Activated CD4-positive, alpha-beta T cell treated with anti-CD3 and anti-CD28 coated beads for 36 hours (primary cell): ENCODE measurements around the gene TMEM179. TPM values are rescaled to one million over a fixed set of nuclear protein-coding genes. Genes with fewer than 3 reads are reported as not detected.
"Not testable (repeated sequence)": the region's sequence is repeated elsewhere in the genome, so short reads cannot be mapped to it uniquely, and the experiment has no call there.

Experiments used
- ATAC-seq: fragments of 200-7000 bp; cut with Tn5 transposase; one replicate; pipeline ENCODE4 v1.10.0; 2021; ENCODE audit warnings: mild to moderate bottlenecking, moderate library complexity
- CTCF ChIA-PET: fragments of 350-600 bp; sonication (Branson Sonifier 250); formaldehyde crosslinking; loops from one replicate; lab custom pipeline; 2021; ENCODE audit warnings: antibody characterized with exemption; lab: Charles Lee
- POLR2A ChIA-PET: fragments of 350-600 bp; sonication (Branson Sonifier 250); formaldehyde crosslinking; loops from one replicate; lab custom pipeline; 2021; ENCODE audit warnings: antibody characterized with exemption, inconsistent platforms; lab: Charles Lee
- DNase-seq: peaks from one replicate; pipeline ENCODE4 v3.0.0-alpha.2; 2020
- H3K27ac Mint-ChIP-seq: one replicate; pipeline ENCODE4 v1.8.0; 2021; ENCODE audit warnings: mixed read lengths
- H3K27me3 Mint-ChIP-seq: one replicate; pipeline ENCODE4 v1.8.0; 2021; ENCODE audit warnings: mixed read lengths
- H3K36me3 Mint-ChIP-seq: one replicate; pipeline ENCODE4 v1.8.0; 2021; ENCODE audit warnings: low read depth, mixed read lengths
- H3K4me1 Mint-ChIP-seq: one replicate; pipeline ENCODE4 v1.8.0; 2021; ENCODE audit warnings: mixed read lengths
- H3K4me3 Mint-ChIP-seq: one replicate; pipeline ENCODE4 v1.8.0; 2021; ENCODE audit warnings: mild to moderate bottlenecking, moderate library complexity, mixed read lengths
- H3K9me3 Mint-ChIP-seq: one replicate; pipeline ENCODE4 v1.8.0; 2021; ENCODE audit warnings: low read depth, mixed read lengths
- intact Hi-C, 2 experiments: fragments of 100-400 bp; cut with DNase I in 1 of 2; cut with micrococcal nuclease in 1 of 2; formaldehyde crosslinking; loops; one replicate each; pipeline versions ENCODE4 v1.14.2 to v1.15.1; 2022 to 2024; cut with DNase I, micrococcal nuclease
- total RNA-seq, 2 experiments: library from RNA; stranded (reverse); gene quantifications; one replicate each; pipeline ENCODE4 v1.2.3, GENCODE V29; 2021

The TMEM179 gene
- under 1 TPM in 1 of 2 experiments, not detected in 1; 0.32 TPM for total RNA-seq

DNA sequence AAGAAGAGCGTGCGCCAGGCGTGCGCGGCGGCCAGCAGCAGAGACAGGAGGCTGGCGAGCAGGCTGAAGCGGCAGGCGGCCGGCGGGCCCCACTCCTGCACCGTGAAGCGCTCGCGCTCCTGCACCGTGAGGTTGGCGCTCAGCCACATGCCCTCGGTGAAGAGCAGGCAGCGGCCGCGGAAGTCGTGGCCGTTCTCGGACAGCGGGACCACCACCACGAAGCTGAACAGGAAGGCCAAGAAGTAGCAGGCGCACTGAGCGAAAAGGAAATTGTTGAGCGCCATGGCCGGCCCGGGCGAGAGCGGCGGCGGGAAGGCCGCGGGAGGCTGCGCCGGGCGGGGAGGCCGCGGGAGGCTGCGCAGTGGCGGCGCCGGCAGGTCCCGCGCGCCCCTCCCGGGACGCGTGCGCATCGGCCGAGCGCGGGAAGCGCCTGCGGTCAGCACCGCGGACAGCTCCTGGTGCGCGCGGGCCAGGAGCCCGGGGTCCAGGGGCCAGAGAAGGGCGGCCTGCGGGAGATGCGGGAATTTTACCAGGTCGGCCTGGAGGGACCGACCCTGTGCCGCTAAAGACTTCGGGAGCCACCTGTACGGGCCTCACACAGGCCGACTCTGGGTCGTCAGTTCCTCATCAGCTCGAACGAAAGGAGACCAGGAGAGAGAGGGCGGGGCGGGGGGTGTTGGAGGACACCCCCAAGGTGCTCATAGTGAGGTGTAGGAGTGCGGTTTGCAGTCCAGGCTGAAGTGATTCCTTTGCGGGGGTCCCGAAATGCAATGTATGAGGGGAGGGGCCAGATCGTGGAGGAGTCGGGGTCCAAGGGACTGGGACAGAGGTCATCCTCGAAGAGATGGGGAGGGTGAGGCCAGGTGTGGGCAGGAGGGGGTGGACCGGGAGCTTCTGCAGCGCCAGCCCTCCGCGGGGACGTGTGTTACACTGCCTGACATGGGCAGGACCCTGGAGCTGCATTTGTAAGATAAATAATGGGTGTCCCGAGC lies at the start of gene TMEM179:
TMEM179 (minus strand) TSS at position 315 of the 992 bp plus-strand sequence; CDS start at position 284, 31 bp downstream.
- intact Hi-C loops: no loop called here
- Mint-ChIP-seq H3K9me3 (no peaks in the 10 kb centered on the region), H3K27me3 (peaks cover 31% of the 10 kb centered on the region), H3K36me3 (no peaks in the 10 kb centered on the region), H3K4me3 (peak within 1 kb of the TSS; percentile 39), H3K4me1 (peaks cover 3% of the 10 kb centered on the region), H3K27ac (no peak within 1 kb of the TSS)
- ChIA-PET CTCF (no interaction called here), POLR2A (no interaction called here)
- ATAC-seq: peak; percentile 58
- peak; percentile 52 for DNase-seq

DNA sequence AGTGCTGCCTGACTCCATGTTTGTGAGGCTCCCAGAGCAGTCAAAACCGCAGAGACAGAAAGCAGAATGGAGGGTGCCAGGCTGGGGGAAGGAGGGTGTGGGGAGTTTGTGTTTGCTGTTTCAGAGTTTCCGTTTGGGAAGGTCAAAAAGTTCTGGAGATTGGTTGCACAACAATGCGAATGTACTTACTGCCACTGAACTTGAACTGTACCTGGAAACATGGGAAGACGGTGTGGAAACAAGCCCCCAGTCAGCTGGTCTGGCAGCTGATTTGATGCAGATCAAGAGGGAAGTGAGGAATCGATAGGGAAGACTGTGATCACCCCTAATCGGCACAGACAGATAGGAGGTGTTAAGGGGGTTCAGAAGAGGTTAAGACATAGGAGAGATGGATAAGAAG lies 49.5 kb upstream of the TMEM179 start:
- DNase-seq: no peak
- Mint-ChIP-seq H3K36me3 (no peaks in the 10 kb centered on the region), H3K4me3 (no peak overlapping the region), H3K9me3 (no peaks in the 10 kb centered on the region), H3K27me3 (peaks cover 3% of the 10 kb centered on the region), H3K4me1 (peaks cover 23% of the 10 kb centered on the region), H3K27ac (no peak overlapping the region)
- no peak for ATAC-seq
- intact Hi-C loops: no loop called here
- POLR2A ChIA-PET: no interaction called here
- CTCF ChIA-PET: no interaction called here

GRCh38 chr14:104653130-104653920 lies 48.8 kb upstream of the TMEM179 start:
- H3K9me3 Mint-ChIP-seq, ATAC-seq, intact Hi-C loops, H3K36me3 Mint-ChIP-seq, POLR2A ChIA-PET, H3K27ac Mint-ChIP-seq, H3K27me3 Mint-ChIP-seq, H3K4me3 Mint-ChIP-seq, DNase-seq: not testable (repeated sequence)
- H3K4me1 Mint-ChIP-seq: peaks cover 17% of the 10 kb centered on the region
- CTCF ChIA-PET: interaction anchor here (0.8 kb wide), 1 partner anchor 51 kb away, joined by 4 read pairs; no protein-coding TSS in a partner anchor

- ATAC-seq: no peak
Measured at GRCh38 chr14:104652386-104652785, 47.8 kb upstream of the TMEM179 start.

DNA sequence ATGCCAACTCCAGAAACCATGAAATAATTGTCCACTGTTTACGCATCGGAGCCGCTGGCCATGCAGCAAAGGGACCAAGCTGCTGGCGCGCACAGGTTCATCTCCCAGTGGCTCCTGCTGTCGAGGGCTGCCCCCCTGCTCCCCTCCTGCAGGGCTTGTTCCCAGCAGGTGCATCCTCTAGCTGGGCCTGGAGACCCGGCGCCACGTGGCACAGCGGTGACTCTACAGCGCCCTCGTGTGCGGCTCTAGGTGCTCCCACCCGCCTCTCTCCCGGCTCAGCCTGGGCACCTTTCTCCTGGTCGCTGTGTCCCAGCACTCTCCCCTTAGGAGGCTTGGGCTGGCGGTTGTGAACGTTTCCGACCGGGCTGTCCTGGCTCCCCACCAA lies 47.3 kb upstream of the TMEM179 start:
- no peak for DNase-seq
- Mint-ChIP-seq H3K36me3 (no peaks in the 10 kb centered on the region), H3K27me3 (peaks cover 3% of the 10 kb centered on the region), H3K4me3 (no peak overlapping the region), H3K4me1 (peaks cover 2% of the 10 kb centered on the region), H3K27ac (no peak overlapping the region), H3K9me3 (no peaks in the 10 kb centered on the region)
- intact Hi-C loops: no loop called here
- no peak for ATAC-seq
- POLR2A ChIA-PET: no interaction called here
- CTCF ChIA-PET: interaction anchor here (1.0 to 1.1 kb wide), 2 partner anchors 54 to 162 kb away, joined by 3 read pairs; no protein-coding TSS in a partner anchor

More at GRCh38 chr14:104652386-104652785, 47.8 kb upstream of the TMEM179 start:
- ChIA-PET CTCF (interaction anchor here (0.8 to 1.1 kb wide), 2 partner anchors 52 to 54 kb away, joined by 3 to 4 read pairs; no protein-coding TSS in a partner anchor), POLR2A (no interaction called here)
- no peak overlapping the region for H3K4me3 Mint-ChIP-seq
- H3K36me3 Mint-ChIP-seq: no peaks in the 10 kb centered on the region
- no peak for DNase-seq
- no peaks in the 10 kb centered on the region for H3K9me3 Mint-ChIP-seq
- intact Hi-C loops: no loop called here
- H3K27ac Mint-ChIP-seq: no peak overlapping the region
- peaks cover 3% of the 10 kb centered on the region for H3K27me3 Mint-ChIP-seq
- peaks cover 7% of the 10 kb centered on the region for H3K4me1 Mint-ChIP-seq

GRCh38 chr14:104650981-104651875 lies 46.7 kb upstream of the TMEM179 start:
- CTCF ChIA-PET: interaction anchor here (1.0 to 1.1 kb wide), 2 partner anchors 55 to 163 kb away, joined by 3 read pairs; no protein-coding TSS in a partner anchor
- H3K36me3 Mint-ChIP-seq: no peaks in the 10 kb centered on the region
- no peak for ATAC-seq

DNA sequence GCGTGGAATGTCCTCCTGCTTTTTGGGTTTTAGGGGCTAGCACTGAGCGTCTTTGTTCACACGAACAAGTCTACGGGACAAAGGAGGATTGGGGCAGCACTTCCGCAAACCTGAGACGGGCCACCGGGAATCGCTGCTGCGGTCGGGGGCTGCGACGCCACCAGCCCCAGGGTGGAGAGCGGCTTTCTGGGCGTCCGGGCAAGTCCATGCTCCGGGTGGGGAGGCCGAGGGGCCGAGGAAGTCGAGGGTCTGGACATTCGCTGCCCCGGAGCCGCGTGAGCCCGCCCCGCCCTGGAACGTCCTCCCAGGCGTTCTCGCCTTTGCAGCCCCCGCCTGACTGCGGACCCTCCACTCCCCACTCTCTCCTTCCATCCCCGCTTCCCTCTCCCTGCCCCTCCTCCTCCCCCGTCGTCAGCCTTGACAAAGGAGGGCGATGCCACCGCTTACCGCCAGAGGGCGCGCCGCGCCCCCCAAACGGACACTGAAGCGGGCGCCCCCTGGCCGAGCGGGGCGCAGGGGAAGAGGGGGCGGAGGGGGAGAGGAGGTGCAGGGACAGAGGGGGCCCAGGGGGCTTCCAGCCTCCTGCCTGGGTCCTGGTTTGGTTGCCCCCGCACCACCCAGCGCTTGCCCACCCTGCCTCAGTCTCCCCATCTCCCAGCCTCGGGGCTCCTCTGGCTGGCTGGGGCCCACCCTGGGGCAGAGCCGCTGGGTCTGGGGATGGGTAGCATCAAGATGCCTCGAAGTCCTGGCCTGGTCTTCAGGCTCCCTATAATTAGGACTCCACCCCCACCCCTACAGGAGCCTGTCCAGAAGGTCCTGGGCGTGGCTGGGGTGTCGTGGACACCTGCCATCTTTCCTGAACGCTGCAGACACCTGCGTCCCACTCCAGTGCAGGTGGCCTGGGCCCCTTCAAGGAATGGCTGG lies 45.7 kb upstream of the TMEM179 start:
- DNase-seq: peak; percentile 80
- Mint-ChIP-seq H3K27ac (no peak overlapping the region), H3K4me3 (no peak overlapping the region), H3K4me1 (no peaks in the 10 kb centered on the region), H3K27me3 (peaks cover 3% of the 10 kb centered on the region), H3K36me3 (no peaks in the 10 kb centered on the region), H3K9me3 (no peaks in the 10 kb centered on the region)
- ATAC-seq: peak; percentile 92
- ChIA-PET POLR2A (no interaction called here), CTCF (no interaction called here)
- intact Hi-C loops: loop anchor here (1.0 kb wide), 2 partner anchors 39 to 58 kb away; partner anchors contain the start of gene INF2 (in 1 of the 2)

More at GRCh38 chr14:104650981-104651875, 46.7 kb upstream of the TMEM179 start:
- Mint-ChIP-seq H3K4me1 (no peaks in the 10 kb centered on the region), H3K9me3 (no peaks in the 10 kb centered on the region), H3K27ac (no peak overlapping the region), H3K4me3 (no peak overlapping the region), H3K27me3 (peaks cover 3% of the 10 kb centered on the region)
- POLR2A ChIA-PET: no interaction called here
- intact Hi-C loops: loop anchor here (1.0 kb wide), 2 partner anchors 38 to 57 kb away; partner anchors contain the start of gene INF2 (in 1 of the 2)
- DNase-seq: no peak

DNA sequence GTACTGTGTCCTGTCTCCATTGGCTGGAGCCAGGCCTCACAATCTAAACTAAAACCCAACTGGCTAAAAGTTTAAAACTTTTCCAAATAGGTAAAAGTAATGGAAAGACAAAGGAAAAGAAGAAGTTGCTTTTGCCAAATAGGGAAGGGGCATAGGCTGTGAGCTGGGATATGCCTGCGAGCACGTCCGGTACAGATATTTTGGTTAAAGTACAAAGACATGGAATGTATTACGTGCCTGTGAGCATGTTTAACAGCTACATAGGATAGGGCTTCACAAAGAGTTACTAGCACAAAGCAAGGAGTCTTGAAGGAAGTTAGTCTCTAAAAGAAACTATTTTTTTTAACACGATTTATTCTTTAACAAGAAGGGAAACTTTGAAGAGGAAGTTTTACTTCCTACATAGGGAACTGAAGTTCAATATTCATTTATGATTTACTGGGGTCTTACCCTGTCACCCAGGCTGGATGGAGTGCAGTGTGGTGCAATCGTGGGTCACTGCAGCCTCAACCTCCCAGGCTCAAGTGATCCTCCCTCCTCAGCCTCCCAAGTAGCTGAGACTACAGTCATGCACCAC lies 43.0 kb upstream of the TMEM179 start:
- Mint-ChIP-seq H3K4me3 (no peak overlapping the region), H3K4me1 (no peaks in the 10 kb centered on the region), H3K27me3 (peaks cover 3% of the 10 kb centered on the region), H3K9me3 (peaks cover 6% of the 10 kb centered on the region), H3K27ac (no peak overlapping the region), H3K36me3 (no peaks in the 10 kb centered on the region)
- intact Hi-C loops: no loop called here
- ChIA-PET POLR2A (no interaction called here), CTCF (interaction anchor here (0.6 to 0.7 kb wide), 2 partner anchors 62 to 98 kb away, joined by 3 read pairs; no protein-coding TSS in a partner anchor)
- ATAC-seq (no peak), DNase-seq (no peak)

DNA sequence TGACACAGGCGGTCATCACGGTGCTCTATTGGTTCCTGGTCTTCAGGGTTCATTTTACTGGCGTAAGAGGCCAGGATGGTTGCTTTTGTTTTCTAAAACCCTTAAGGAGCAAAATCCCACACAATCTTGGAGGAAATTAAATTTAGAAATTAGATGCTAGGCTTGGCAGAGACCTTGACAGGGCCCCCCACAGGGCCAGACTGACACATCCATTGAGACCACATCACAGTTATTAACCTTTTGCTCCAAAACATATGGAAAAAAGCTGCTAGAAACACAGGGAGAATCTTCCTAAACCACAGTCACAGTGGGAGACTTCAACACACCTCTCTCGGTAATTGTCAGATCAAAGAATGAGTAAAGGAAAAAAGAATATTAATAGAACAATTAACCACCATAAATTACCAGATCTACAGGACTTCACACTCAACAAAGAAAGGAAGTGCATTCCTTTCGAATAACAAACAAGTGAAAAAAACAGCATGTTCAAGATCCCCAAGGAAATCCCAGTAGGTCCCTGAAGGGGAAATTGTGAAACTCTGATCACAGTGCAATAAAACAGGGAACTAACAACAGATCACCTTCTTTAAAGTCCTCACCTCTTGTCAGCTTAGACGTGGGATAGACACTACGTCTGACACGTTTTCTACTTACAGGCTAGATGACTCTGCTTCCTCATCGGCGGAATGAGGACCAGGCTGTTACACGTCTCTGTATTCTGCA lies 40.2 kb upstream of the TMEM179 start:
- H3K27ac Mint-ChIP-seq: no peak overlapping the region
- H3K4me3 Mint-ChIP-seq: no peak overlapping the region
- CTCF ChIA-PET: no interaction called here
- H3K4me1 Mint-ChIP-seq: peaks cover 5% of the 10 kb centered on the region
- peaks cover 6% of the 10 kb centered on the region for H3K9me3 Mint-ChIP-seq
- H3K27me3 Mint-ChIP-seq: peaks cover 3% of the 10 kb centered on the region
- POLR2A ChIA-PET: no interaction called here
- DNase-seq: no peak
- intact Hi-C loops: loop anchor here in 1 of 2 experiments (5.0 kb wide), 1 partner anchor 508 kb away; the partner anchor contains the start of gene KIF26A
- ATAC-seq: no peak
- H3K36me3 Mint-ChIP-seq: no peaks in the 10 kb centered on the region
